HCT116 (cell line): Measurements from ENCODE around the gene DMAC2. TPM values are rescaled to one million over a fixed set of nuclear protein-coding genes. Genes with fewer than 3 reads are reported as not detected.

Experiments
- ATAC-seq: fragments of 200-7000 bp; cut with Tn5 transposase; 2 replicates; pipeline ENCODE4 v1.9.1; 2020; ENCODE audit warnings: mild to moderate bottlenecking, moderate library complexity
- BruUV-seq: library from RNA; stranded (reverse); fragments of 400-500 nt; replicated peaks from 2 replicates; lab custom pipeline; 2021; lab: Mats Ljungman, UMichigan
- CTCF ChIA-PET: fragments of 300-600 bp; sonication (Branson Sonifier 250); formaldehyde crosslinking; loops from one replicate; lab custom pipeline; 2021; ENCODE audit warnings: antibody characterized with exemption; lab: Charles Lee
- POLR2A ChIA-PET: fragments of 300-600, 350-600 bp; sonication (Branson Sonifier 250); formaldehyde crosslinking; loops from one replicate; lab custom pipeline; 2021; ENCODE audit warnings: antibody characterized with exemption; lab: Charles Lee
- RAD21 ChIA-PET, 2 experiments: fragments of 300-600 bp; sonication (Branson Sonifier 250); formaldehyde crosslinking; loops; one replicate each; lab custom pipeline; 2023; ENCODE audit warnings: low total read pairs in 2 of 2; ENCODE audit not compliant: uncharacterized antibody in 2 of 2, unreplicated experiment in 2 of 2, low non-redundant PET in 1 of 2; lab: Charles Lee
- DNase-seq: peaks from one replicate; pipeline ENCODE4 v3.0.0-alpha.2; 2010; ENCODE audit warnings: low read depth, low spot score
- H2AFZ ChIP-seq: fragments of 200-600 bp; shearing (Covaris generic), sonication (generic); 2 replicates; pipeline ENCODE4 v1.6.1; 2017; ENCODE audit warnings: low read depth, mixed run types, mixed read lengths, antibody characterized with exemption, low read length; ENCODE audit not compliant: poor library complexity, severe bottlenecking
- H3K27ac ChIP-seq: 2 replicates; pipeline ENCODE4 v1.5.1; 2012; ENCODE audit warnings: low read depth, low read length
- H3K27me3 ChIP-seq: fragments of 200-600 bp; sonication (generic); 2 replicates; pipeline ENCODE4 v1.6.1; 2016; ENCODE audit warnings: mixed run types, low read length, mixed read lengths; ENCODE audit not compliant: insufficient read depth
- H3K36me3 ChIP-seq, 2 experiments: fragments of 200-500 bp in 1 of 2; fragments of 200-600 bp in 1 of 2; sonication (Bioruptor generic) in 1 of 2; sonication (generic) in 1 of 2; 2 replicates each; pipeline versions ENCODE4 v1.5.1 to v1.6.1; 2014 to 2016; ENCODE audit warnings: low read length in 2 of 2, inconsistent platforms in 1 of 2, mixed read lengths in 1 of 2, mixed run types in 1 of 2; ENCODE audit not compliant: insufficient read depth in 2 of 2, control insufficient read depth in 1 of 2
- H3K4me1 ChIP-seq, 2 experiments: fragments of 200-600 bp in 1 of 2; sonication (generic) in 1 of 2; 2 replicates each; pipeline versions ENCODE4 v1.5.1 to v1.6.1; 2012 to 2017; ENCODE audit warnings: low read length in 2 of 2, inconsistent platforms in 1 of 2, mild to moderate bottlenecking in 1 of 2, mixed read lengths in 1 of 2, mixed run types in 1 of 2, moderate library complexity in 1 of 2; ENCODE audit not compliant: insufficient read depth in 2 of 2, control insufficient read depth in 1 of 2
- H3K4me2 ChIP-seq: fragments of 200-600 bp; sonication (generic); 2 replicates; pipeline ENCODE4 v1.6.1; 2017; ENCODE audit warnings: mixed run types, low read length, mixed read lengths
- H3K4me3 ChIP-seq, 2 experiments: fragments of 200-600 bp in 1 of 2; sonication (generic) in 1 of 2; replicated peaks in 1 of 2; 2 replicates each; pipeline ENCODE4 v1.5.1; 2011 to 2016; ENCODE audit warnings: low read length in 2 of 2, control low read depth in 1 of 2, low read depth in 1 of 2, mild to moderate bottlenecking in 1 of 2, mixed read lengths in 1 of 2, mixed run types in 1 of 2
- H3K79me2 ChIP-seq: fragments of 200-600 bp; sonication (generic); 2 replicates; pipeline ENCODE4 v1.6.1; 2017; ENCODE audit warnings: mild to moderate bottlenecking, mixed run types, low read length, moderate library complexity, mixed read lengths; ENCODE audit not compliant: insufficient read depth
- H3K9ac ChIP-seq: fragments of 200-600 bp; sonication (generic); 2 replicates; pipeline ENCODE4 v1.6.1; 2016; ENCODE audit warnings: low read length, mixed read lengths
- H3K9me2 ChIP-seq: fragments of 200-600 bp; sonication (generic), shearing (Covaris generic); 2 replicates; pipeline ENCODE4 v1.6.1; 2017; ENCODE audit warnings: mixed run types, mild to moderate bottlenecking, moderate library complexity; ENCODE audit not compliant: insufficient read depth
- H3K9me3 ChIP-seq, 2 experiments: fragments of 200-500 bp in 1 of 2; fragments of 200-600 bp in 1 of 2; sonication (Bioruptor generic) in 1 of 2; sonication (generic) in 1 of 2; 2 replicates each; pipeline ENCODE4 v1.6.1; 2014 to 2017; ENCODE audit warnings: low read length in 2 of 2, mixed read lengths in 2 of 2, inconsistent platforms in 1 of 2, low read depth in 1 of 2, mild to moderate bottlenecking in 1 of 2, mixed run types in 1 of 2, moderate library complexity in 1 of 2; ENCODE audit not compliant: control insufficient read depth in 1 of 2, insufficient read depth in 1 of 2
- H4K20me1 ChIP-seq: fragments of 200-600 bp; sonication (generic), shearing (Covaris generic); 2 replicates; pipeline ENCODE4 v1.6.1; 2017; ENCODE audit warnings: mixed run types, mild to moderate bottlenecking, moderate library complexity; ENCODE audit not compliant: insufficient read depth
- CBX3 ChIP-seq: IDR thresholded peaks from 2 replicates; pipeline ENCODE4 v1.6.1; 2012; ENCODE audit warnings: low read depth
- EZH2phosphoT487 ChIP-seq: fragments of 200-600 bp; IDR thresholded peaks from 2 replicates; pipeline ENCODE4 v1.6.1; 2018; ENCODE audit warnings: antibody characterized with exemption, borderline replicate concordance
- FOSL1 ChIP-seq: IDR thresholded peaks from 2 replicates; pipeline ENCODE4 v1.6.1; 2012; ENCODE audit warnings: low read depth
- POLR2A ChIP-seq: IDR thresholded peaks from 2 replicates; pipeline ENCODE4 v1.7.0; 2011; ENCODE audit warnings: borderline replicate concordance; ENCODE audit not compliant: insufficient read depth, insufficient read length; ENCODE audit errors: extremely low read depth
- POLR2AphosphoS5 ChIP-seq: IDR thresholded peaks from 2 replicates; pipeline ENCODE4 v1.6.1; 2011; ENCODE audit warnings: mild to moderate bottlenecking, low read depth, low read length, moderate library complexity
- REST ChIP-seq: IDR thresholded peaks from 2 replicates; pipeline ENCODE4 v1.6.1; 2012; ENCODE audit warnings: low read depth
- SRF ChIP-seq: IDR thresholded peaks from 2 replicates; pipeline ENCODE4 v1.6.1; 2012; ENCODE audit warnings: low read depth
- YY1 ChIP-seq: IDR thresholded peaks from 2 replicates; pipeline ENCODE4 v1.6.1; 2011; ENCODE audit warnings: low read length, low read depth, moderate library complexity, mild to moderate bottlenecking; ENCODE audit not compliant: insufficient replicate concordance; ENCODE audit errors: extremely low read depth
- ZNF274 ChIP-seq: fragments of 200-500 bp; sonication (Bioruptor generic); IDR thresholded peaks from 2 replicates; pipeline ENCODE4 v1.6.1; 2014; ENCODE audit warnings: mild to moderate bottlenecking, low read depth, low read length, inconsistent platforms
- intact Hi-C: fragments of 100-400 bp; cut with micrococcal nuclease; formaldehyde crosslinking; loops from 2 replicates; pipeline ENCODE4 v1.10.0; 2022
- total RNA-seq: library from RNA; stranded (reverse); gene quantifications from one replicate; pipeline ENCODE4 v1.2.1, GENCODE V29; 2021; ENCODE audit not compliant: unreplicated experiment

The DMAC2 gene
- total RNA-seq, 1 experiment from 2014 or later, result 65.6 TPM

GRCh38 chr19:41403181-41403970, 36.3 kb downstream of the DMAC2 start:
- ChIA-PET CTCF (no interaction called here), POLR2A (interaction anchor here (0.6 kb wide), 1 partner anchor 9 kb away, joined by 4 read pairs; no protein-coding TSS in a partner anchor), RAD21 (no interaction called here)
- Histone ChIP-seq H3K79me2 (peaks cover 14% of the 10 kb centered on the region), H3K9me3 (no peaks in the 10 kb centered on the region), H3K4me2 (no peak overlapping the region), H3K4me3 (no peak overlapping the region), H4K20me1 (no peaks in the 10 kb centered on the region), H3K4me1 (peaks cover 9% of the 10 kb centered on the region in 2 experiments), H3K36me3 (0 out of 4 replicates have a peak, but pooled peaks cover 0 to 3% of the 10 kb centered on the region in 2 experiments), H3K27me3 (no peaks in the 10 kb centered on the region), H3K27ac (no peak overlapping the region), H2AFZ (no peak overlapping the region), H3K9me2 (no peaks in the 10 kb centered on the region), H3K9ac (no peak overlapping the region)
- ATAC-seq (no peak), DNase-seq (no peak)
- intact Hi-C loops, result no loop called here
- BruUV-seq, result no TSS peak
- no peak for TF ChIP-seq ZNF274

GRCh38 chr19:41402010-41402409, 37.7 kb downstream of the DMAC2 start:
- H3K9me2 ChIP-seq, result no peaks in the 10 kb centered on the region
- 0 out of 4 replicates have a peak, but pooled peaks cover 0 to 3% of the 10 kb centered on the region in 2 experiments for H3K36me3 ChIP-seq
- H3K4me1 ChIP-seq, result peaks cover 9 to 11% of the 10 kb centered on the region in 2 experiments
- H3K4me3 ChIP-seq, result no peak overlapping the region
- DNase-seq, result no peak
- ChIA-PET CTCF (no interaction called here), POLR2A (no interaction called here)
- no peaks in the 10 kb centered on the region for H3K27me3 ChIP-seq
- peaks cover 21% of the 10 kb centered on the region for H3K79me2 ChIP-seq
- intact Hi-C loops, result no loop called here
- TF ChIP-seq POLR2A (no peak), YY1 (no peak), EZH2phosphoT487 (no peak), REST (no peak), SRF (no peak), ZNF274 (no peak), POLR2AphosphoS5 (no peak), CBX3 (no peak), FOSL1 (no peak)
- TF ChIP-seq, all 23 proteins: peak for 0
- no peak overlapping the region for H3K4me2 ChIP-seq
- no peak overlapping the region for H2AFZ ChIP-seq
- no peaks in the 10 kb centered on the region for H4K20me1 ChIP-seq
- BruUV-seq, result no TSS peak
- no peak for ATAC-seq
- H3K9ac ChIP-seq, result no peak overlapping the region
- RAD21 ChIA-PET, result no interaction called here
- H3K27ac ChIP-seq, result no peak overlapping the region
- no peaks in the 10 kb centered on the region for H3K9me3 ChIP-seq
